ENCODE measurements around the gene RGL3. TPM values are rescaled to one million over a fixed set of nuclear protein-coding genes. Genes with fewer than 3 reads are reported as not detected.

The RGL3 gene
- total and polyA plus RNA-seq, 9 of the 15 experiments (the other 6 are each of a cell fraction or from before 2014, with no cell fraction given) = 0.12 to 0.61 (median 0.32) TPM; not detected in 4

DNA sequence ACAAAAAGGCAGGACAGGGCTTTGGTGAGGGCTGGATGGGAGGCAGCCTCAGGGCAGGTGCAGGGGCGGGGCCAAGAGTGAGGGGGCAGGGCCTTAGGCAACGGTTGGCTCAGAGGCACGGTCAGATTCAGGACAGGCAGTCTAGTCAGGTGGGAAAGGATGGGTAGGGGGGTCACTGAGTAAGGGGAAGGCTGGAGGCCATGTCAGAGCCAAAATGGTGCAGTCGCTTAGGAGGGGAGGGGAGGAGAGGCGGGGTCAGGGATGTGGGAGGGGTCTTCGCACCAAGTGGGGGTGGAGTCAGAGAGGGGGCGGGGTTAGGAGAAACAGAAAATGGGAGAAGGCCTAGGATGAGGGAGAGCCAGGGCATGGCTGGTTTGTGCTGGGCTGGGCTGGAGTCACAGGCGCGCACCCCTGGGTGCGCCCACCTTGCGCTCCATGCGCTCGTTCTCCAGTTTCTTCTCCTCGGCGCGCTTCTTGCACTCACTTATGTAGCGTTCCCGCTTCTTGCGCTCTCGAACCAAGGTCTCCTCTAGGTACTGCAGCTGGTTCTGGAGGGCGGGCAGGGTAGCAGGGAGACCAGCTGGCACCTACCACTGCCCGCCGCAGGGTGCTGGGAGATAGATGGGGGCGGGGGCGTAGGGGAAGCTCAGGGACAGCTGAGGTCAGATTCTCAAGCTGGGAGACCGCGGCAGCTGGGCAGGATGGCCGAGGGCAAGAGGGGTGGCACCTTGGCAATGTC, 6.8 kb upstream of the RGL3 start:
- WGBS (ENCODE audit: insufficient coverage, low coverage, missing lambda C conversion rate) = 70% methylated on average over 16 of the region's 28 CpGs

More for the DNA sequence above, 6.8 kb upstream of the RGL3 start:
- POLR2A ChIA-PET = no interaction called here
- H3K27ac ChIP-seq (ENCODE audit: extremely low read depth, low read depth, low read length) = no peak overlapping the region
- H3K4me3 ChIP-seq = peak overlapping the region; percentile 14; the same call in 1 of the 2 replicates
- H3K9me3 ChIP-seq (replicated peaks; ENCODE audit: control insufficient read depth, insufficient read depth, low read depth, low read length) = no peaks in the 10 kb centered on the region; the same call in 1 of the 2 replicates
- H3K79me2 ChIP-seq (ENCODE audit: control insufficient read depth, insufficient read depth, low read length) = no peaks in the 10 kb centered on the region
- peak overlapping the region in 1 of 2 experiments; percentile 71; a peak in 2 of 4 replicates for H3K9ac ChIP-seq (ENCODE audit: insufficient read depth in 1 of 2, low read depth in 2 of 2, low read length in 2 of 2)
- CTCF ChIA-PET (ENCODE audit: low intra/inter-chr PET ratio) = no interaction called here
- in situ Hi-C loops (cut with MboI) (no loop called here), intact Hi-C loops (cut with micrococcal nuclease) (no loop called here)
- DNase-seq (ENCODE audit: extremely low read depth in 1 of 4, low spot score in 3 of 4) (peak; percentile 39 to 71 (median 69)), FAIRE-seq (peak; percentile 82), ATAC-seq (peak; percentile 89)
- peak overlapping the region; percentile 78; the same call in 1 of the 2 replicates for H2AFZ ChIP-seq (ENCODE audit: low read depth, low read length)
- no peaks in the 10 kb centered on the region for H4K20me1 ChIP-seq (replicated peaks; ENCODE audit: control insufficient read depth, insufficient read depth, low read length)
- BruUV-seq (replicated peaks) = no TSS peak
- no peaks in the 10 kb centered on the region for H3K36me3 ChIP-seq (ENCODE audit: control insufficient read depth, insufficient read depth, low read length)
- peaks cover 2 to 46% of the 10 kb centered on the region in 2 experiments; a peak in 3 of 5 replicates for H3K4me1 ChIP-seq (replicated peaks in 1 of 2; ENCODE audit: control insufficient read depth in 2 of 2, insufficient read depth in 2 of 2, low read length in 2 of 2)
- peaks cover 0 to 1% of the 10 kb centered on the region in 2 experiments; a peak in 1 of 5 replicates for H3K27me3 ChIP-seq (ENCODE audit: control insufficient read depth in 2 of 2, insufficient read depth in 2 of 2, low read length in 2 of 2)
- H3K9me1 ChIP-seq (ENCODE audit: control insufficient read depth, insufficient read depth, low read length) = no peaks in the 10 kb centered on the region
- TF ChIP-seq ZNF696 (CRISPR knock-in tag; conservative IDR thresholded peaks at IDR 0.05) (no peak), FIP1L1 (IDR thresholded peaks at IDR 0.05; ENCODE audit: low read depth, low read length, poor library complexity, severe bottlenecking) (no peak), PKNOX1 (IDR thresholded peaks at IDR 0.05) (peak; percentile 40), PRDM10 (IDR thresholded peaks at IDR 0.05; ENCODE audit: partially characterized antibody) (peak; percentile 7), ZFP1 (CRISPR knock-in tag; IDR thresholded peaks at IDR 0.05) (no peak), RBBP5 (IDR thresholded peaks at IDR 0.05; ENCODE audit: borderline replicate concordance, insufficient read depth, low read length, poor library complexity, severe bottlenecking) (no peak), NR4A1 (CRISPR knock-in tag; IDR thresholded peaks at IDR 0.05) (no peak), NR4A1 (tag; IDR thresholded peaks at IDR 0.05) (no peak), ZNF311 (CRISPR knock-in tag; IDR thresholded peaks at IDR 0.05) (no peak), FUS (optimal IDR thresholded peaks at IDR 0.05; ENCODE audit: low read depth, low read length) (no peak), HMGN3 (IDR thresholded peaks at IDR 0.05; ENCODE audit: borderline replicate concordance, extremely low read depth, insufficient read length, low read depth, low read length) (peak; percentile 51)
- TF ChIP-seq, protein P1, sequence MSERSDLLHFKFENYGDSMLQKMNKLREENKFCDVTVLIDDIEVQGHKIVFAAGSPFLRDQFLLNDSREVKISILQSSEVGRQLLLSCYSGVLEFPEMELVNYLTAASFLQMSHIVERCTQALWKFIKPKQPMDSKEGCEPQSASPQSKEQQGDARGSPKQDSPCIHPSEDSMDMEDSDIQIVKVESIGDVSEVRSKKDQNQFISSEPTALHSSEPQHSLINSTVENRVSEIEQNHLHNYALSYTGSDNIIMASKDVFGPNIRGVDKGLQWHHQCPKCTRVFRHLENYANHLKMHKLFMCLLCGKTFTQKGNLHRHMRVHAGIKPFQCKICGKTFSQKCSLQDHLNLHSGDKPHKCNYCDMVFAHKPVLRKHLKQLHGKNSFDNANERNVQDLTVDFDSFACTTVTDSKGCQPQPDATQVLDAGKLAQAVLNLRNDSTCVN (CRISPR knock-in tag; IDR thresholded peaks at IDR 0.05) = no peak
- H3K4me2 ChIP-seq (ENCODE audit: insufficient read depth, low read length) = peak overlapping the region; percentile 43
